K562 (cell line): ENCODE measurements around the gene GNAQ. TPM values are rescaled to one million over a fixed set of nuclear protein-coding genes. Genes with fewer than 3 reads are reported as not detected.

Experiments used
- ATAC-seq: fragments of 200-7000 bp; cut with Tn5 transposase; 3 replicates; pipeline ENCODE4 v1.9.1; 2020; ENCODE audit warnings: moderate library complexity
- BruUV-seq: library from RNA; stranded (reverse); fragments of 400-500 nt; replicated peaks from 2 replicates; lab custom pipeline; 2021; lab: Mats Ljungman, UMichigan
- CTCF ChIA-PET: fragments of 300-600 bp; formaldehyde crosslinking; extraction: SDS; loops from one replicate; lab custom pipeline; 2021; ENCODE audit warnings: low intra/inter-chr PET ratio; lab: Yijun Ruan, JAX
- POLR2A ChIA-PET: fragments of 300-600, 350-650 bp; sonication (Branson Sonifier 250); formaldehyde crosslinking; extraction: SDS; loops from one replicate; lab custom pipeline; 2021; ENCODE audit warnings: antibody characterized with exemption, inconsistent platforms; lab: Yijun Ruan, JAX
- DNase-seq, 4 experiments: peaks; one replicate each; pipeline versions ENCODE4 v3.0.0 to v3.0.0-alpha.2; 2011 to 2018; ENCODE audit warnings: low spot score in 3 of 4, mixed read lengths in 3 of 4; ENCODE audit errors: extremely low read depth in 1 of 4
- FAIRE-seq: peaks from 2 replicates; lab custom pipeline; 2011; peaks lifted over from hg19 to GRCh38; lab: Jason Lieb, UNC
- H2AFZ ChIP-seq: 2 replicates; pipeline ENCODE4 v1.6.0; 2011; ENCODE audit warnings: low read depth, low read length, control low read depth, inconsistent platforms
- H3K27ac ChIP-seq: fragments of 200-600 bp; 3 replicates; pipeline ENCODE4 v1.8.0; 2011; ENCODE audit warnings: low read depth, mild to moderate bottlenecking, control low read depth, inconsistent platforms, low read length, moderate library complexity, mixed read lengths; ENCODE audit errors: extremely low read depth
- H3K27me3 ChIP-seq, 2 experiments: fragments of 300-600 bp in 1 of 2; 2 replicates in 1 of 2; 3 replicates in 1 of 2; pipeline versions ENCODE4 v1.6.0 to v1.8.0; 2011; ENCODE audit warnings: inconsistent platforms in 2 of 2, low read length in 2 of 2, mild to moderate bottlenecking in 1 of 2, mixed read lengths in 1 of 2, moderate library complexity in 1 of 2; ENCODE audit not compliant: control insufficient read depth in 2 of 2, insufficient read depth in 2 of 2
- H3K36me3 ChIP-seq: fragments of 300-600 bp; 3 replicates; pipeline ENCODE4 v1.8.0; 2011; ENCODE audit warnings: mild to moderate bottlenecking, low read length, inconsistent platforms; ENCODE audit not compliant: control insufficient read depth, insufficient read depth
- H3K4me1 ChIP-seq, 2 experiments: fragments of 200-600 bp in 1 of 2; replicated peaks in 1 of 2; 2 replicates in 1 of 2; 3 replicates in 1 of 2; pipeline versions ENCODE4 v1.5.1 to v1.8.0; 2011; ENCODE audit warnings: inconsistent platforms in 2 of 2, low read length in 2 of 2, mild to moderate bottlenecking in 1 of 2, mixed read lengths in 1 of 2, moderate library complexity in 1 of 2; ENCODE audit not compliant: control insufficient read depth in 2 of 2, insufficient read depth in 2 of 2
- H3K4me2 ChIP-seq: 2 replicates; pipeline ENCODE4 v1.6.1; 2011; ENCODE audit warnings: low read length, control low read depth, inconsistent platforms, mixed read lengths; ENCODE audit not compliant: insufficient read depth
- H3K4me3 ChIP-seq: fragments of 200-600 bp; sonication (generic), shearing (Covaris generic); 2 replicates; pipeline ENCODE4 v1.5.1; 2016; ENCODE audit warnings: control low read depth, inconsistent platforms
- H3K79me2 ChIP-seq: fragments of 200-600 bp; 3 replicates; pipeline ENCODE4 v1.8.0; 2011; ENCODE audit warnings: low read length, inconsistent platforms; ENCODE audit not compliant: control insufficient read depth, insufficient read depth
- H3K9ac ChIP-seq, 2 experiments: 2 replicates each; pipeline versions ENCODE4 v1.6.0 to v1.6.1; 2011; ENCODE audit warnings: low read depth in 2 of 2, low read length in 2 of 2, control low read depth in 1 of 2, inconsistent platforms in 1 of 2, mild to moderate bottlenecking in 1 of 2, mixed read lengths in 1 of 2; ENCODE audit not compliant: insufficient read depth in 1 of 2
- H3K9me1 ChIP-seq: one replicate; pipeline ENCODE4 v1.6.0; 2011; ENCODE audit warnings: inconsistent platforms, mild to moderate bottlenecking, low read length, moderate library complexity; ENCODE audit not compliant: control insufficient read depth, insufficient read depth
- H3K9me3 ChIP-seq: replicated peaks from 2 replicates; pipeline ENCODE4 v1.5.1; 2011; ENCODE audit warnings: low read depth, low read length, inconsistent platforms; ENCODE audit not compliant: control insufficient read depth, insufficient read depth
- H4K20me1 ChIP-seq: replicated peaks from 2 replicates; pipeline ENCODE4 v1.6.1; 2011; ENCODE audit warnings: low read length, inconsistent platforms, mixed read lengths; ENCODE audit not compliant: control insufficient read depth, insufficient read depth
- DACH1 ChIP-seq: fragments of 450-650 bp; IDR thresholded peaks from 2 replicates; pipeline ENCODE4 v1.6.1; 2018; ENCODE audit not compliant: partially characterized antibody
- GATAD2B ChIP-seq: fragments of 450-650 bp; IDR thresholded peaks from 2 replicates; pipeline ENCODE4 v1.6.1; 2017; ENCODE audit warnings: mild to moderate bottlenecking, borderline replicate concordance
- MCM3 ChIP-seq: fragments of 450-650 bp; IDR thresholded peaks from 2 replicates; pipeline ENCODE4 v1.6.1; 2016
- MCM7 ChIP-seq, 2 experiments: fragments of 450-650 bp; IDR thresholded peaks; 2 replicates each; pipeline ENCODE4 v1.6.1; 2016 to 2018
- MEIS2 ChIP-seq: fragments of 450-650 bp; IDR thresholded peaks from 2 replicates; pipeline ENCODE4 v1.6.1; 2014; ENCODE audit warnings: mild to moderate bottlenecking; ENCODE audit not compliant: partially characterized antibody
- ZBTB8A ChIP-seq: fragments of 450-650 bp; IDR thresholded peaks from 2 replicates; pipeline ENCODE4 v1.6.1; 2018; ENCODE audit warnings: mild to moderate bottlenecking, moderate library complexity; ENCODE audit not compliant: partially characterized antibody
- WGBS: fragments of 100-300 bp; shearing (Covaris generic); methylation state at CpG from one replicate; pipeline ENCODE4 v1.1.6; 2016; ENCODE audit warnings: low coverage, mixed read lengths; ENCODE audit not compliant: insufficient coverage; ENCODE audit errors: missing lambda C conversion rate; 5-methylcytosine and 5-hydroxymethylcytosine counted together
- in situ Hi-C: fragments of 300-500 bp; cut with MboI; formaldehyde crosslinking; loops from 4 replicates; pipeline ENCODE4 v1.15.0; 2018; ENCODE audit warnings: inconsistent platforms, mixed read lengths
- intact Hi-C: fragments of 100-400 bp; cut with micrococcal nuclease; formaldehyde crosslinking; loops from 2 replicates; pipeline ENCODE4 v1.14.2; 2022
- polyA plus RNA-seq, 8 experiments: library from polyadenylated mRNA; depleted of rRNA in 4 of 8; stranded (reverse) in 5 of 8; unstranded in 3 of 8; fragments of >200 nt; fragmentation: Nextera tagmentation in 2 of 8; fragmentation: Illumina TruSeq in 1 of 8; extraction: Ambion mirVana in 2 of 8; extraction: Trizol in 1 of 8; gene quantifications; 2 replicates each; pipeline versions ENCODE4 v1.2.1 to v1.2.3, GENCODE V29; 2011 to 2014; ENCODE audit warnings: inconsistent platforms in 1 of 8, missing spikeins in 1 of 8
- total RNA-seq, 7 experiments: library from RNA; depleted of rRNA in 6 of 7; stranded (reverse); fragments of >200 nt in 6 of 7; fragmentation: Illumina TruSeq in 2 of 7; extraction: Trizol in 2 of 7; gene quantifications; 2 replicates each; pipeline versions ENCODE4 v1.2.1 to v1.2.3, GENCODE V29; 2011 to 2021; ENCODE audit warnings: low replicate concordance in 1 of 7
- TF ChIP-seq, protein P1 (sequence below): fragments of 450-650 bp; IDR thresholded peaks from 2 replicates; pipeline ENCODE4 v1.6.1; 2016; ENCODE audit warnings: antibody characterized with exemption

Gene GNAQ
- total and polyA plus RNA-seq, 9 of the 15 experiments (the other 6 are each of a cell fraction or from before 2014, with no cell fraction given): 4.8 to 27.9 (median 17.5) TPM

DNA sequence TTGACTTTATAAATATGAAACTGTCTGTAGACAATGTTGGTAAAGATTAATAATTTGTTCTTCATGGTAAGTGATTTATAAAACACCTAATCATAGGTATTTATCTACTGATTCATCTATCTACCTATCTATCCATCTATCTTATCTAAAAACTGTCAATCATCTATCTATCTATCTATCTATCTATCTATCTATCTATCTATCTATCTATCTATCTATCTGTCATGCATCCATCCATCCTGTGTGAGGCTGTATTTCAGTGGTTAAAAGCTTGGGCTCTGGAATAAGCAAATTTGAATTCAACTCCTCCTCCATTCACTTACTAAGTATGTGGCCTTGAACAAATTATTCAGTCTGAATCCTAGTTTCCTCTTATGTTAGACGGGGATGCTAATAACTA is 221.6 kb downstream of the GNAQ start:
- Histone ChIP-seq H3K4me3 (no peak overlapping the region), H3K79me2 (peaks cover 7% of the 10 kb centered on the region; the same call in 1 of the 3 replicates), H3K36me3 (peaks cover 44% of the 10 kb centered on the region), H3K4me1 (peaks cover 0 to 29% of the 10 kb centered on the region in 2 experiments; a peak in 2 of 5 replicates), H3K27ac (no peak overlapping the region), H3K9me1 (no peaks in the 10 kb centered on the region), H2AFZ (no peak overlapping the region), H4K20me1 (no peaks in the 10 kb centered on the region), H3K27me3 (no peaks in the 10 kb centered on the region), H3K9me3 (no peaks in the 10 kb centered on the region), H3K9ac (no peak overlapping the region), H3K4me2 (no peak overlapping the region)
- BruUV-seq: no TSS peak
- DNase-seq (no peak), FAIRE-seq (no peak), ATAC-seq (no peak)
- TF ChIP-seq DACH1 (peak; percentile 95), GATAD2B (peak; percentile 57; the same call in 1 of the 2 replicates), ZBTB8A (no peak), MEIS2 (peak; percentile 9), MCM7 (IDR thresholded peaks at IDR 0.05) (0 out of 4 replicates have a peak, but pooled peaks of 1 of the 2 experiments have one; percentile 20), MCM3 (no peak)
- TF ChIP-seq, protein P1, sequence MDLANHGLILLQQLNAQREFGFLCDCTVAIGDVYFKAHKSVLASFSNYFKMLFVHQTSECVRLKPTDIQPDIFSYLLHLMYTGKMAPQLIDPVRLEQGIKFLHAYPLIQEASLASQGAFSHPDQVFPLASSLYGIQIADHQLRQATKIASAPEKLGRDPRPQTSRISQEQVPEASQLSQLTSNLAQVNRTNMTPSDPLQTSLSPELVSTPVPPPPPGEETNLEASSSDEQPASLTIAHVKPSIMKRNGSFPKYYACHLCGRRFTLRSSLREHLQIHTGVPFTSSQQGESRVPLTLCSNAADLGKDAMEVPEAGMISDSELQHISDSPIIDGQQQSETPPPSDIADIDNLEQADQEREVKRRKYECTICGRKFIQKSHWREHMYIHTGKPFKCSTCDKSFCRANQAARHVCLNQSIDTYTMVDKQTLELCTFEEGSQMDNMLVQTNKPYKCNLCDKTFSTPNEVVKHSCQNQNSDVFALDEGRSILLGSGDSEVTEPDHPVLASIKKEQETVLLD: peak; percentile 74
- ChIA-PET CTCF (no interaction called here), POLR2A (no interaction called here)
- in situ Hi-C loops: no loop called here
- intact Hi-C loops: no loop called here
- 82% methylated on average over 1 of the region's 1 CpG for WGBS
